Measurements from ENCODE around the gene C10orf90.

- TF ChIP-seq ATF3 (IDR thresholded peaks at IDR 0.05; ENCODE audit: insufficient read depth, low read depth, low read length) (no peak), CTCF (IDR thresholded peaks at IDR 0.05; ENCODE audit: control extremely low read depth in 1 of 3, insufficient read depth in 1 of 3, low read depth in 1 of 3, low read length in 3 of 3) (no peak), ASH2L (IDR thresholded peaks at IDR 0.05; ENCODE audit: low read length) (no peak), JUND (IDR thresholded peaks at IDR 0.05; ENCODE audit: low read length) (no peak), EP300 (IDR thresholded peaks at IDR 0.05; ENCODE audit: borderline replicate concordance in 1 of 2, low read depth in 2 of 2, low read length in 2 of 2) (no peak)
Measured at GRCh38 chr10:126583552-126584200, 86.8 kb downstream of the C10orf90 start.

All from H1 (cell line).